GM21367 (cell line): Measurements from ENCODE around the gene DTD1.

ENCODE experiments used
- ATAC-seq: cut with Tn5 transposase; IDR thresholded peaks from one replicate; pipeline ENCODE4 v1.9.1; 2021; ENCODE audit not compliant: unreplicated experiment

The DTD1 gene

GRCh38 chr20:18614244-18614643 is 26.4 kb downstream of the DTD1 start:
- ATAC-seq: no peak

- ATAC-seq: no peak
These were observed 27.3 kb downstream of the DTD1 start for GRCh38 chr20:18615020-18615650.

- ATAC-seq: no peak
These were observed 33.1 kb downstream of the DTD1 start for GRCh38 chr20:18621004-18621403.

GRCh38 chr20:18623156-18623910 is 35.5 kb downstream of the DTD1 start:
- no peak for ATAC-seq

GRCh38 chr20:18624948-18625347 is 37.1 kb downstream of the DTD1 start:
- ATAC-seq: no peak

- no peak for ATAC-seq
These were observed 38.2 kb downstream of the DTD1 start for GRCh38 chr20:18625907-18626655.

- no peak for ATAC-seq
These were observed 40.6 kb downstream of the DTD1 start for GRCh38 chr20:18628330-18628920.

GRCh38 chr20:18632196-18632789 is 44.4 kb downstream of the DTD1 start:
- peak; percentile 91 for ATAC-seq

GRCh38 chr20:18633411-18633810 is 45.6 kb downstream of the DTD1 start:
- no peak for ATAC-seq

GRCh38 chr20:18634501-18634900 is 46.6 kb downstream of the DTD1 start:
- ATAC-seq: no peak

- no peak for ATAC-seq
These were observed 47.5 kb downstream of the DTD1 start for GRCh38 chr20:18635380-18635779.

GRCh38 chr20:18637224-18637623 is 49.4 kb downstream of the DTD1 start:
- ATAC-seq: no peak

GRCh38 chr20:18638768-18639167 is 50.9 kb downstream of the DTD1 start:
- ATAC-seq: no peak

- no peak for ATAC-seq
These were observed 51.7 kb downstream of the DTD1 start for GRCh38 chr20:18639501-18639979.

- no peak for ATAC-seq
These were observed 57.4 kb downstream of the DTD1 start for GRCh38 chr20:18645196-18645745.

GRCh38 chr20:18645851-18646250 is 58.0 kb downstream of the DTD1 start:
- no peak for ATAC-seq

GRCh38 chr20:18647777-18648176 is 59.9 kb downstream of the DTD1 start:
- ATAC-seq: no peak

GRCh38 chr20:18650224-18650623 is 62.4 kb downstream of the DTD1 start:
- no peak for ATAC-seq

GRCh38 chr20:18653736-18654447 is 66.0 kb downstream of the DTD1 start:
- ATAC-seq: no peak

GRCh38 chr20:18654448-18654773 is 66.6 kb downstream of the DTD1 start:
- ATAC-seq: no peak
